Suprapubic skin (tissue), 3 donors: Measurements from ENCODE around the gene KNDC1.

Experiments
- POLR2AphosphoS5 ChIP-seq, 3 donors: sonication (generic); formaldehyde crosslinking; IDR thresholded peaks; one replicate each; pipeline ENCODE4 v1.6.1; 2017; ENCODE audit warnings: antibody characterized with exemption in 3 of 3
- TF ChIP-seq, protein P1 (sequence below), 2 donors: fragments of 200-600 bp in 1 of 2; fragments of 450-650 bp in 1 of 2; sonication (generic) in 1 of 2; IDR thresholded peaks; one replicate each; pipeline ENCODE4 v1.5.1; 2016 to 2019; ENCODE audit warnings: antibody characterized with exemption in 2 of 2, mild to moderate bottlenecking in 1 of 2, moderate library complexity in 1 of 2

DNA sequence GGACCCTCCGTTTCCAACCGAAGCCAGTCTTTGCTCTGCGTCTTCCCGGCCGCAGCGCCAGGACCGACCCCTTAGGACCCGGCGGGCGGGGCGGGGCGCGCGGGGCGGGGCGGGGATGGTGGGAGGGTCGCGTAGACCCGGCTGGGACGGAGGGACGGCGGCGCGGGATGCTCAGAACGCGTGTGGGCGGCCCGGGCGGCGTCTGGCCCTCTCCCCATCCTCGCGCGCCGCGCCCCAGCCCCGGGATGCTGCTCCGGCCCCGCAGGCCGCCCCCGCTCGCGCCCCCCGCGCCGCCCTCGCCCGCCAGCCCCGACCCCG, 70.0 kb downstream of the KNDC1 start, which contains the start of gene UTF1:
- TF ChIP-seq, protein P1, sequence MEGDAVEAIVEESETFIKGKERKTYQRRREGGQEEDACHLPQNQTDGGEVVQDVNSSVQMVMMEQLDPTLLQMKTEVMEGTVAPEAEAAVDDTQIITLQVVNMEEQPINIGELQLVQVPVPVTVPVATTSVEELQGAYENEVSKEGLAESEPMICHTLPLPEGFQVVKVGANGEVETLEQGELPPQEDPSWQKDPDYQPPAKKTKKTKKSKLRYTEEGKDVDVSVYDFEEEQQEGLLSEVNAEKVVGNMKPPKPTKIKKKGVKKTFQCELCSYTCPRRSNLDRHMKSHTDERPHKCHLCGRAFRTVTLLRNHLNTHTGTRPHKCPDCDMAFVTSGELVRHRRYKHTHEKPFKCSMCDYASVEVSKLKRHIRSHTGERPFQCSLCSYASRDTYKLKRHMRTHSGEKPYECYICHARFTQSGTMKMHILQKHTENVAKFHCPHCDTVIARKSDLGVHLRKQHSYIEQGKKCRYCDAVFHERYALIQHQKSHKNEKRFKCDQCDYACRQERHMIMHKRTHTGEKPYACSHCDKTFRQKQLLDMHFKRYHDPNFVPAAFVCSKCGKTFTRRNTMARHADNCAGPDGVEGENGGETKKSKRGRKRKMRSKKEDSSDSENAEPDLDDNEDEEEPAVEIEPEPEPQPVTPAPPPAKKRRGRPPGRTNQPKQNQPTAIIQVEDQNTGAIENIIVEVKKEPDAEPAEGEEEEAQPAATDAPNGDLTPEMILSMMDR (IDR thresholded peaks at IDR 0.05): no peak
- TF ChIP-seq POLR2AphosphoS5 (IDR thresholded peaks at IDR 0.05): no peak
